ENCODE data around the gene RBFOX2. TPM values are rescaled to one million over a fixed set of nuclear protein-coding genes. Genes with fewer than 3 reads are reported as not detected.
"Not testable (repeated sequence)": the region's sequence is repeated elsewhere in the genome, so short reads cannot be mapped to it uniquely, and the experiment has no call there.

The RBFOX2 gene
- total RNA-seq, 1 experiment from 2014 or later = 81.1 TPM

GRCh38 chr22:36055376-36056295 lies 27.0 kb upstream of the RBFOX2 start:
- in situ Hi-C loops (cut with HindIII; ENCODE audit: low pct_unique_long_range_greater_than_20kb, low sequenced_read_pairs) = no loop called here
- ChIA-PET POLR2A (no interaction called here), CTCF (no interaction called here)
- BruUV-seq (replicated peaks) = no TSS peak
- no peak overlapping the region for H3K4me3 ChIP-seq (ENCODE audit: low read depth in 2 of 2, low read length in 2 of 2)
- H3K4me1 ChIP-seq (ENCODE audit: control insufficient read depth, insufficient read depth, low read length) = no peaks in the 10 kb centered on the region; the same call in 1 of the 2 replicates
- ATAC-seq (no peak), DNase-seq (ENCODE audit: low read depth, low spot score) (no peak)
- H3K9me3 ChIP-seq (ENCODE audit: control insufficient read depth, insufficient read depth, low read depth, low read length) = no peaks in the 10 kb centered on the region
- no peaks in the 10 kb centered on the region for H3K36me3 ChIP-seq (ENCODE audit: control insufficient read depth, insufficient read depth, low read length)
- TF ChIP-seq POLR2AphosphoS5 (IDR thresholded peaks at IDR 0.05; ENCODE audit: low read depth, low read length) = no peak
- no peak for TF ChIP-seq TCF7L2 (IDR thresholded peaks at IDR 0.05; ENCODE audit: low read depth, low read length)
- no peak for TF ChIP-seq SIN3A (IDR thresholded peaks at IDR 0.05; ENCODE audit: borderline replicate concordance, insufficient read depth, low read depth, low read length)
- no peak for TF ChIP-seq REST (IDR thresholded peaks at IDR 0.05; ENCODE audit: insufficient read depth in 1 of 2, low read depth in 2 of 2, low read length in 1 of 2)
- no peak for TF ChIP-seq CTCF (IDR thresholded peaks at IDR 0.05)
- intact Hi-C loops (cut with micrococcal nuclease; ENCODE audit: unreplicated experiment) = no loop called here
- H3K27me3 ChIP-seq (ENCODE audit: control insufficient read depth, insufficient read depth, low read length) = no peaks in the 10 kb centered on the region
- H3K27ac ChIP-seq (ENCODE audit: low read length) = no peak overlapping the region

- H3K27me3 ChIP-seq (ENCODE audit: control insufficient read depth, insufficient read depth, low read length); intact Hi-C loops (cut with micrococcal nuclease; ENCODE audit: unreplicated experiment); POLR2A ChIA-PET; H3K4me1 ChIP-seq (ENCODE audit: control insufficient read depth, insufficient read depth, low read length); BruUV-seq (replicated peaks); H3K9me3 ChIP-seq (ENCODE audit: control insufficient read depth, insufficient read depth, low read depth, low read length); CTCF ChIA-PET; H3K27ac ChIP-seq (ENCODE audit: low read length); DNase-seq (ENCODE audit: low read depth, low spot score); H3K4me3 ChIP-seq (ENCODE audit: low read depth in 2 of 2, low read length in 2 of 2); H3K36me3 ChIP-seq (ENCODE audit: control insufficient read depth, insufficient read depth, low read length); ATAC-seq; in situ Hi-C loops (cut with HindIII; ENCODE audit: low pct_unique_long_range_greater_than_20kb, low sequenced_read_pairs): not testable (repeated sequence)
These were observed 25.8 kb upstream of the RBFOX2 start for GRCh38 chr22:36054446-36054845.

Data from Panc1 (cell line).